ENCODE data around the gene ABHD4. TPM values are rescaled to one million over a fixed set of nuclear protein-coding genes. Genes with fewer than 3 reads are reported as not detected.

The ABHD4 gene
- total and polyA plus RNA-seq, 8 donors: 32.4 to 51.0 (median 37.3) TPM

- intact Hi-C loops (cut with DNase I): no loop called here
- Histone ChIP-seq H3K27ac (no peak overlapping the region), H3K4me3 (no peak overlapping the region), H3K4me1 (no peaks in the 10 kb centered on the region), H3K27me3 (no peaks in the 10 kb centered on the region), H3K36me3 (no peaks in the 10 kb centered on the region), H3K9me3 (no peaks in the 10 kb centered on the region)
- ATAC-seq (peak; percentile 73), DNase-seq (peak in 1 of 4 donors; percentile 13)
- peak in 1 of 2 donors; percentile 36 for TF ChIP-seq CTCF (IDR thresholded peaks at IDR 0.05)
These were observed 59.8 kb downstream of the ABHD4 start for GRCh38 chr14:22657861-22658260.

GRCh38 chr14:22658946-22659345, 60.8 kb downstream of the ABHD4 start:
- Histone ChIP-seq H3K27ac (no peak overlapping the region), H3K27me3 (no peaks in the 10 kb centered on the region), H3K36me3 (no peaks in the 10 kb centered on the region), H3K4me1 (no peaks in the 10 kb centered on the region), H3K9me3 (no peaks in the 10 kb centered on the region), H3K4me3 (no peak overlapping the region)
- ATAC-seq: no peak
- DNase-seq: no peak
- TF ChIP-seq CTCF (IDR thresholded peaks at IDR 0.05): no peak
- intact Hi-C loops (cut with DNase I): no loop called here

GRCh38 chr14:22660654-22661053, 62.6 kb downstream of the ABHD4 start:
- H3K27ac ChIP-seq: no peak overlapping the region
- H3K9me3 ChIP-seq: no peaks in the 10 kb centered on the region
- DNase-seq (no peak), ATAC-seq (no peak)
- no peaks in the 10 kb centered on the region for H3K4me1 ChIP-seq
- intact Hi-C loops (cut with DNase I): no loop called here
- no peak overlapping the region for H3K4me3 ChIP-seq
- H3K36me3 ChIP-seq: no peaks in the 10 kb centered on the region
- no peaks in the 10 kb centered on the region for H3K27me3 ChIP-seq
- no peak for TF ChIP-seq CTCF (IDR thresholded peaks at IDR 0.05)

Other genes starting within 250 kb of the ABHD4 start
- gene DAD1, start 9.1 kb upstream of the ABHD4 start, total RNA-seq: 100 to 1,000 TPM; 220 to 251 TPM
- gene DAD1, start 9.1 kb upstream of the ABHD4 start, polyA plus RNA-seq (ENCODE audit: insufficient read length in 6 of 6): 100 to 1,000 TPM; 192 to 218 (median 199) TPM
- gene OR6J1, start 46.1 kb downstream of the ABHD4 start, total RNA-seq: not detected
- under 1 TPM; 0.23 to 0.45 (median 0.34) TPM for gene OR6J1, start 46.1 kb downstream of the ABHD4 start, polyA plus RNA-seq (ENCODE audit: insufficient read length in 6 of 6)
- gene OXA1L, start 168.4 kb downstream of the ABHD4 start, total RNA-seq: 10 to 100 TPM; 92.5 to 95.6 TPM
- gene OXA1L, start 168.4 kb downstream of the ABHD4 start, polyA plus RNA-seq (ENCODE audit: insufficient read length in 6 of 6): 100 to 1,000 TPM; 134 to 153 (median 146) TPM
- 10 to 100 TPM; 41.2 to 67.6 TPM for gene SLC7A7, start 217.1 kb downstream of the ABHD4 start, total RNA-seq
- gene SLC7A7, start 217.1 kb downstream of the ABHD4 start, polyA plus RNA-seq (ENCODE audit: insufficient read length in 6 of 6): 10 to 100 TPM in 3 of 6 donors, 1 to 10 TPM in 3; 9.6 to 11.2 (median 9.9) TPM
- gene MRPL52, start 231.6 kb downstream of the ABHD4 start, total RNA-seq: 10 to 100 TPM; 72.3 to 84.7 TPM
- gene MRPL52, start 231.6 kb downstream of the ABHD4 start, polyA plus RNA-seq (ENCODE audit: insufficient read length in 6 of 6): 10 to 100 TPM; 57.0 to 86.9 (median 68.4) TPM
- gene MMP14, start 238.3 kb downstream of the ABHD4 start, total RNA-seq: 100 to 1,000 TPM; 201 to 225 TPM
- 100 to 1,000 TPM; 169 to 211 (median 183) TPM for gene MMP14, start 238.3 kb downstream of the ABHD4 start, polyA plus RNA-seq (ENCODE audit: insufficient read length in 6 of 6)

Data from left lung (tissue), 10 donors.